ENCODE data around the gene TMEM218.
A peak's percentile ranks its signal among the peaks of the same experiment; 100 is the strongest.

DNA sequence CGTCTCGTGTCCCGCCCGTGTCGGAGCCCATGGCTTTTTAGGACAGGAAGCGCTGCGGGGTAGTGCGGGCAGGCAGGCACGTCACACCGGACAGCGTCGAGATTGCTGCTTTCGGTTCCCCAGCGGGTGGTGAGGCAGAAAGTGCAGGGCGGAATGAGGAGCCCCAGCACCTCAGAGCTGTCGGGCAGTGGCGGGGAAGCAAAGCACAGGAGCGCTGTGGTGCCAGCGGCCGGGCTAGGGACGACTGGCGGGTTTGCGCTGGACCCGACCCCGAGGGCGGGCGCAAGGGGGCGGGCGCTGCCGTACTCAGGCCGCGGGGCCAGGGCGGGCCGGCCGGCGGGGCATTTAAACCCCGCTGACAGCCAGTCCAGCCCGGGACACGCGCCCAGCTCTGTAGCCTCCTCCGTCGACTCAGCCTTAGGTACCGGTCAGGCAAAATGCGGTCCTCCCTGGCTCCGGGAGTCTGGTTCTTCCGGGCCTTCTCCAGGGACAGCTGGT, 48.4 kb downstream of the TMEM218 start, which contains the start of gene SLC37A2:
- no peak for TF ChIP-seq EP300 (IDR thresholded peaks at IDR 0.05; ENCODE audit: borderline replicate concordance in 1 of 2, low read depth in 2 of 2, low read length in 2 of 2)
- TF ChIP-seq, protein P1, sequence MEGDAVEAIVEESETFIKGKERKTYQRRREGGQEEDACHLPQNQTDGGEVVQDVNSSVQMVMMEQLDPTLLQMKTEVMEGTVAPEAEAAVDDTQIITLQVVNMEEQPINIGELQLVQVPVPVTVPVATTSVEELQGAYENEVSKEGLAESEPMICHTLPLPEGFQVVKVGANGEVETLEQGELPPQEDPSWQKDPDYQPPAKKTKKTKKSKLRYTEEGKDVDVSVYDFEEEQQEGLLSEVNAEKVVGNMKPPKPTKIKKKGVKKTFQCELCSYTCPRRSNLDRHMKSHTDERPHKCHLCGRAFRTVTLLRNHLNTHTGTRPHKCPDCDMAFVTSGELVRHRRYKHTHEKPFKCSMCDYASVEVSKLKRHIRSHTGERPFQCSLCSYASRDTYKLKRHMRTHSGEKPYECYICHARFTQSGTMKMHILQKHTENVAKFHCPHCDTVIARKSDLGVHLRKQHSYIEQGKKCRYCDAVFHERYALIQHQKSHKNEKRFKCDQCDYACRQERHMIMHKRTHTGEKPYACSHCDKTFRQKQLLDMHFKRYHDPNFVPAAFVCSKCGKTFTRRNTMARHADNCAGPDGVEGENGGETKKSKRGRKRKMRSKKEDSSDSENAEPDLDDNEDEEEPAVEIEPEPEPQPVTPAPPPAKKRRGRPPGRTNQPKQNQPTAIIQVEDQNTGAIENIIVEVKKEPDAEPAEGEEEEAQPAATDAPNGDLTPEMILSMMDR (IDR thresholded peaks at IDR 0.05; ENCODE audit: control extremely low read depth in 1 of 3, insufficient read depth in 1 of 3, low read depth in 1 of 3, low read length in 3 of 3): peak in 2 of 3 experiments; percentile 19 to 22; a peak in 2 of 4 replicates
- TF ChIP-seq TAF7 (optimal IDR thresholded peaks at IDR 0.05; ENCODE audit: borderline replicate concordance, low read depth, low read length): no peak
- no peak for TF ChIP-seq POLR2A (IDR thresholded peaks at IDR 0.05; ENCODE audit: control extremely low read depth in 1 of 2, low read depth in 2 of 2, low read length in 2 of 2)
- no peak for TF ChIP-seq SP1 (IDR thresholded peaks at IDR 0.05; ENCODE audit: low read depth, low read length)
- peak; percentile 69 for TF ChIP-seq EZH2 (IDR thresholded peaks at IDR 0.05; ENCODE audit: low read depth, low read length, severe bottlenecking)
- no peak for TF ChIP-seq CBX5 (IDR thresholded peaks at IDR 0.05; ENCODE audit: low read depth, low read length)
- TF ChIP-seq RAD21 (IDR thresholded peaks at IDR 0.05 in 1 of 2, conservative IDR thresholded peaks at IDR 0.05 in 1 of 2; ENCODE audit: low read depth in 2 of 2, low read length in 2 of 2): peak; percentile 26 to 36; a peak in 3 of 4 replicates
- TF ChIP-seq, protein P2, sequence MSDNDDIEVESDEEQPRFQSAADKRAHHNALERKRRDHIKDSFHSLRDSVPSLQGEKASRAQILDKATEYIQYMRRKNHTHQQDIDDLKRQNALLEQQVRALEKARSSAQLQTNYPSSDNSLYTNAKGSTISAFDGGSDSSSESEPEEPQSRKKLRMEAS (IDR thresholded peaks at IDR 0.05): no peak
- TF ChIP-seq, protein P3, sequence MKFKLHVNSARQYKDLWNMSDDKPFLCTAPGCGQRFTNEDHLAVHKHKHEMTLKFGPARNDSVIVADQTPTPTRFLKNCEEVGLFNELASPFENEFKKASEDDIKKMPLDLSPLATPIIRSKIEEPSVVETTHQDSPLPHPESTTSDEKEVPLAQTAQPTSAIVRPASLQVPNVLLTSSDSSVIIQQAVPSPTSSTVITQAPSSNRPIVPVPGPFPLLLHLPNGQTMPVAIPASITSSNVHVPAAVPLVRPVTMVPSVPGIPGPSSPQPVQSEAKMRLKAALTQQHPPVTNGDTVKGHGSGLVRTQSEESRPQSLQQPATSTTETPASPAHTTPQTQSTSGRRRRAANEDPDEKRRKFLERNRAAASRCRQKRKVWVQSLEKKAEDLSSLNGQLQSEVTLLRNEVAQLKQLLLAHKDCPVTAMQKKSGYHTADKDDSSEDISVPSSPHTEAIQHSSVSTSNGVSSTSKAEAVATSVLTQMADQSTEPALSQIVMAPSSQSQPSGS (IDR thresholded peaks at IDR 0.05; ENCODE audit: low read length): no peak
- TF ChIP-seq SAP30 (IDR thresholded peaks at IDR 0.05; ENCODE audit: insufficient read depth, insufficient replicate concordance, low read length): no peak
- TF ChIP-seq CHD1 (IDR thresholded peaks at IDR 0.05; ENCODE audit: low read depth, low read length): no peak
